Measurements from ENCODE around the gene RANBP17. TPM values are rescaled to one million over a fixed set of nuclear protein-coding genes. Genes with fewer than 3 reads are reported as not detected.
A peak's percentile ranks its signal among the peaks of the same experiment; 100 is the strongest.

Gene RANBP17
- total and polyA plus RNA-seq, 2 of the 4 experiments (the other 2 are of a cell fraction) = 8.2 to 29.0 TPM

DNA sequence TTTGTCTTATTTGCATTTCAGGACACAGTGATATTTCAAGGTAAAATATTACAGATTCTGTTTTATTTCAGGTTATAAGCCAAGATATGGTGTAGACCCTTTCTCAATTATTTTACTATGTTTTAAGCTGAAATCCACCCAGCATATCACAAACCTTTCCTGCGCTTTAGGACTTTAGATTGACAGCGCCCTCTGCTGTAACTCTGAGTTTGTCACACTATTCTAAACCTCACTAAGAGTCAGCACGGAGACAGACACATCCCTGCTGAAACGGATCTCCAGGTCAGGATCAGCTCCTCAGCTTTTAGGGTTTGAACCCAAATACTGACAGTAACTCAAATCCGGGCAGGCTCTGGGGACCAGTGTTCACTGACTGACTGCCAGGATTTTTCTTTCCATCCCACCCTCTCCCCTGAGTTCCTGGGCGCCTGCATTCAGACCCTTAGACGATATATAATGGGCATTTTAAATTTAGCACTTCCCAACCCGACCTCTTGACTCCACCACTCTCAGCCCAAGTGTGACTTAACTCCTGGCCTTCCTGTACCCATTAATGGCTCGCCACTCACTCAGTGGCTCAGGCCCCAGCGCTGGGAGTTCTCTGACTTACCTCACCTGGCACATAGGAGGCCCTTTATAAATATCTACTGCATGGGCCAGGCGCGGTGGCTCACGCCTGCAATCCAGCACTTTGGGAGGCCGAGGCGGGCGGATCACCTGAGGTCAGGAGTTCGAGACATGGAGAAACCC, 480.7 kb downstream of the RANBP17 start:
- Histone ChIP-seq H3K4me1 (ENCODE audit: control insufficient read depth, insufficient read depth, low read length) (no peaks in the 10 kb centered on the region), H4K20me1 (ENCODE audit: insufficient read depth, low read length) (no peaks in the 10 kb centered on the region), H3K27ac (ENCODE audit: insufficient read depth, low read length) (no peak overlapping the region), H3K79me1 (ENCODE audit: low read depth in 1 of 2, low read length in 2 of 2) (no peaks in the 10 kb centered on the region), H2BK120ac (ENCODE audit: low read depth, low read length) (no peak overlapping the region), H3K27me3 (ENCODE audit: control insufficient read depth, insufficient read depth, low read length) (0 out of 2 replicates have a peak, but pooled peaks cover 3% of the 10 kb centered on the region), H2AK5ac (ENCODE audit: low read depth, low read length) (no peak overlapping the region), H3K18ac (ENCODE audit: low read depth, low read length) (no peak overlapping the region), H2AFZ (replicated peaks; ENCODE audit: low read length, poor library complexity) (peak overlapping the region; percentile 74), H3K4me2 (ENCODE audit: low read depth, low read length) (no peak overlapping the region), H4K91ac (ENCODE audit: insufficient read depth, low read depth, low read length) (no peak overlapping the region), H2BK20ac (ENCODE audit: low read depth, low read length) (no peak overlapping the region), H3K9me1 (ENCODE audit: insufficient read depth, low read length) (no peaks in the 10 kb centered on the region), H4K5ac (ENCODE audit: low read depth, low read length) (no peak overlapping the region), H3K4me3 (ENCODE audit: insufficient read depth, low read depth, low read length) (no peak overlapping the region), H3K14ac (replicated peaks; ENCODE audit: low read depth, low read length) (no peak overlapping the region), H3K56ac (ENCODE audit: extremely low read depth, insufficient read depth, low read length) (no peak overlapping the region), H3K4ac (ENCODE audit: low read depth, low read length) (no peak overlapping the region), H3K23ac (ENCODE audit: low read depth, low read length) (no peak overlapping the region), H3K9ac (ENCODE audit: low read depth, low read length) (no peak overlapping the region), H2BK5ac (ENCODE audit: low read depth, low read length, poor library complexity, severe bottlenecking) (no peak overlapping the region), H2AK9ac (replicated peaks; ENCODE audit: low read depth, low read length, poor library complexity) (no peak overlapping the region), H2BK15ac (ENCODE audit: low read depth, low read length) (no peak overlapping the region), H3K36me3 (ENCODE audit: control insufficient read depth, insufficient read depth, low read length) (no peaks in the 10 kb centered on the region), H3K9me3 (ENCODE audit: control insufficient read depth, insufficient read depth, low read length) (no peaks in the 10 kb centered on the region), H4K8ac (ENCODE audit: low read depth in 2 of 2, low read length in 2 of 2) (no peak overlapping the region)
- 20% methylated on average over 4 of the region's 17 CpGs; no CpG with 5 or more reads in 1 of the 2 experiments for WGBS, 2 experiments (ENCODE audit: extremely low coverage in 2 of 2, insufficient read length in 1 of 2)
- CTCF ChIA-PET = interaction anchor here (0.6 to 1.7 kb wide), 17 partner anchors 10 to 597 kb away, joined by 3 to 22 read pairs (median 3); no protein-coding TSS in a partner anchor
- DNase-seq (peak; percentile 71), ATAC-seq (ENCODE audit: low read depth) (peak; percentile 97)
- BruUV-seq (replicated peaks) = no TSS peak
- intact Hi-C loops (cut with micrococcal nuclease) = loop anchor here (1.0 to 5.0 kb wide), 4 partner anchors 70 to 705 kb away; no protein-coding TSS in a partner anchor
- in situ Hi-C loops (cut with MboI; ENCODE audit: low sequenced_read_pairs) = loop anchor here (5.0 to 25.0 kb wide), 2 partner anchors 355 to 530 kb away; no protein-coding TSS in a partner anchor
- TF ChIP-seq, protein P1, sequence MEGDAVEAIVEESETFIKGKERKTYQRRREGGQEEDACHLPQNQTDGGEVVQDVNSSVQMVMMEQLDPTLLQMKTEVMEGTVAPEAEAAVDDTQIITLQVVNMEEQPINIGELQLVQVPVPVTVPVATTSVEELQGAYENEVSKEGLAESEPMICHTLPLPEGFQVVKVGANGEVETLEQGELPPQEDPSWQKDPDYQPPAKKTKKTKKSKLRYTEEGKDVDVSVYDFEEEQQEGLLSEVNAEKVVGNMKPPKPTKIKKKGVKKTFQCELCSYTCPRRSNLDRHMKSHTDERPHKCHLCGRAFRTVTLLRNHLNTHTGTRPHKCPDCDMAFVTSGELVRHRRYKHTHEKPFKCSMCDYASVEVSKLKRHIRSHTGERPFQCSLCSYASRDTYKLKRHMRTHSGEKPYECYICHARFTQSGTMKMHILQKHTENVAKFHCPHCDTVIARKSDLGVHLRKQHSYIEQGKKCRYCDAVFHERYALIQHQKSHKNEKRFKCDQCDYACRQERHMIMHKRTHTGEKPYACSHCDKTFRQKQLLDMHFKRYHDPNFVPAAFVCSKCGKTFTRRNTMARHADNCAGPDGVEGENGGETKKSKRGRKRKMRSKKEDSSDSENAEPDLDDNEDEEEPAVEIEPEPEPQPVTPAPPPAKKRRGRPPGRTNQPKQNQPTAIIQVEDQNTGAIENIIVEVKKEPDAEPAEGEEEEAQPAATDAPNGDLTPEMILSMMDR (conservative IDR thresholded peaks at IDR 0.05; ENCODE audit: low read depth, low read length) = peak; percentile 78
- TF ChIP-seq RAD21 (IDR thresholded peaks at IDR 0.05; ENCODE audit: low read length) (peak; percentile 79), MXI1 (IDR thresholded peaks at IDR 0.05; ENCODE audit: borderline replicate concordance, low read depth, low read length) (no peak), BHLHE40 (IDR thresholded peaks at IDR 0.05; ENCODE audit: low read depth, low read length) (no peak), SMC3 (IDR thresholded peaks at IDR 0.05; ENCODE audit: low read depth, low read length) (peak; percentile 81)
- dilution Hi-C loops (cut with HindIII; ENCODE audit: low sequenced_read_pairs, unreplicated experiment) = no loop called here
- POLR2A ChIA-PET (ENCODE audit: unreplicated experiment) = no interaction called here

Measured in IMR-90 (cell line).